ENCODE results near the gene PRX. TPM values are rescaled to one million over a fixed set of nuclear protein-coding genes. Genes with fewer than 3 reads are reported as not detected.

PRX gene
- total and polyA plus RNA-seq, 9 of the 15 experiments (the other 6 are each of a cell fraction or from before 2014, with no cell fraction given) = 0.65 to 3.5 (median 1.7) TPM; not detected in 2

- no peak for TF ChIP-seq CBX8 (IDR thresholded peaks at IDR 0.05; ENCODE audit: borderline replicate concordance, extremely low read depth, low read depth, low read length, poor library complexity, severe bottlenecking)
- TF ChIP-seq MTA2 (IDR thresholded peaks at IDR 0.05; ENCODE audit: low read depth) = no peak
- TF ChIP-seq MAZ (CRISPR knock-in tag; conservative IDR thresholded peaks at IDR 0.05 in 1 of 2, IDR thresholded peaks at IDR 0.05 in 1 of 2) = peak; percentile 97 to 100
- no peak for TF ChIP-seq SLC30A9 (CRISPR knock-in tag; IDR thresholded peaks at IDR 0.05)
- TF ChIP-seq TAF9B (IDR thresholded peaks at IDR 0.05; ENCODE audit: partially characterized antibody) = peak; percentile 72
- peak; percentile 93 for TF ChIP-seq MTA3 (IDR thresholded peaks at IDR 0.05; ENCODE audit: borderline replicate concordance)
- TF ChIP-seq CHD1 (IDR thresholded peaks at IDR 0.05; ENCODE audit: low read length) = no peak
- TF ChIP-seq SMAD3 (CRISPR knock-in tag; conservative IDR thresholded peaks at IDR 0.05) = no peak; the same call in 1 of the 2 replicates
- TF ChIP-seq ETV5 (CRISPR knock-in tag; IDR thresholded peaks at IDR 0.05; ENCODE audit: low read depth) = peak; percentile 82
- TF ChIP-seq ETS1 (conservative IDR thresholded peaks at IDR 0.05; ENCODE audit: control insufficient read depth, low read depth, low read length) = peak; percentile 10; the same call in 1 of the 2 replicates
- no peak for TF ChIP-seq ZNF551 (CRISPR knock-in tag; IDR thresholded peaks at IDR 0.05)
- no peak for TF ChIP-seq NFE2L1 (tag; IDR thresholded peaks at IDR 0.05; ENCODE audit: borderline replicate concordance, low read depth)
- no peak for TF ChIP-seq AFF1 (IDR thresholded peaks at IDR 0.05; ENCODE audit: low read depth in 1 of 2, partially characterized antibody in 2 of 2)
- TF ChIP-seq CTBP1 (IDR thresholded peaks at IDR 0.05; ENCODE audit: borderline replicate concordance) = peak; percentile 94
- no peak for TF ChIP-seq IRF1 (CRISPR knock-in tag; IDR thresholded peaks at IDR 0.05; ENCODE audit: borderline replicate concordance)
- TF ChIP-seq ZNF511 (CRISPR knock-in tag; IDR thresholded peaks at IDR 0.05) = no peak
These were observed 7.9 kb upstream of the PRX start (continued) for GRCh38 chr19:40420766-40421765.
